Upper lobe of right lung (tissue), 1 donor: ENCODE data around the gene CEP112. TPM values are rescaled to one million over a fixed set of nuclear protein-coding genes. Genes with fewer than 3 reads are reported as not detected.

Experiments
- ATAC-seq: fragments of 200-7000 bp; cut with Tn5 transposase; one replicate; pipeline ENCODE4 v1.9.1; 2020; ENCODE audit warnings: mild to moderate bottlenecking, moderate library complexity
- DNase-seq: peaks from one replicate; pipeline ENCODE4 v3.0.0-alpha.2; 2020
- H3K27ac ChIP-seq: fragments of 200-600 bp; one replicate; pipeline ENCODE4 v1.8.0; 2022
- H3K27me3 ChIP-seq: fragments of 200-600 bp; one replicate; pipeline ENCODE4 v1.8.0; 2022; ENCODE audit warnings: mild to moderate bottlenecking
- H3K36me3 ChIP-seq: fragments of 200-600 bp; one replicate; pipeline ENCODE4 v1.8.0; 2022
- H3K4me1 ChIP-seq: fragments of 200-600 bp; one replicate; pipeline ENCODE4 v1.8.0; 2022
- H3K4me3 ChIP-seq: fragments of 200-600 bp; one replicate; pipeline ENCODE4 v1.8.0; 2022; ENCODE audit warnings: mild to moderate bottlenecking
- H3K9me3 ChIP-seq: fragments of 200-600 bp; one replicate; pipeline ENCODE4 v1.8.0; 2022
- intact Hi-C: fragments of 100-400 bp; cut with DNase I; formaldehyde crosslinking; loops from one replicate; pipeline ENCODE4 v1.11.0; 2022
- total RNA-seq: library from RNA; stranded (reverse); fragmentation: NEBNext Ultra II Directional; extraction: Animal tissue kit (Norgen Biotek cat#: 25700); gene quantifications from one replicate; pipeline ENCODE4 v1.2.1, GENCODE V29; 2021
- TF ChIP-seq, protein P1 (sequence below): fragments of 200-600 bp; IDR thresholded peaks from one replicate; pipeline ENCODE4 v1.8.0; 2022; ENCODE audit warnings: antibody characterized with exemption
- donor health status: DM: no; HTN: yes; CAD: no; lungs with severe emphysema.

Gene CEP112
- total RNA-seq, 1 donor from 2014 or later: 32.9 TPM

- ATAC-seq (no peak), DNase-seq (no peak)
- H3K36me3 ChIP-seq: no peaks in the 10 kb centered on the region
- no peaks in the 10 kb centered on the region for H3K9me3 ChIP-seq
- H3K27me3 ChIP-seq: no peaks in the 10 kb centered on the region
- intact Hi-C loops: no loop called here
- H3K27ac ChIP-seq: no peak overlapping the region
- TF ChIP-seq, protein P1, sequence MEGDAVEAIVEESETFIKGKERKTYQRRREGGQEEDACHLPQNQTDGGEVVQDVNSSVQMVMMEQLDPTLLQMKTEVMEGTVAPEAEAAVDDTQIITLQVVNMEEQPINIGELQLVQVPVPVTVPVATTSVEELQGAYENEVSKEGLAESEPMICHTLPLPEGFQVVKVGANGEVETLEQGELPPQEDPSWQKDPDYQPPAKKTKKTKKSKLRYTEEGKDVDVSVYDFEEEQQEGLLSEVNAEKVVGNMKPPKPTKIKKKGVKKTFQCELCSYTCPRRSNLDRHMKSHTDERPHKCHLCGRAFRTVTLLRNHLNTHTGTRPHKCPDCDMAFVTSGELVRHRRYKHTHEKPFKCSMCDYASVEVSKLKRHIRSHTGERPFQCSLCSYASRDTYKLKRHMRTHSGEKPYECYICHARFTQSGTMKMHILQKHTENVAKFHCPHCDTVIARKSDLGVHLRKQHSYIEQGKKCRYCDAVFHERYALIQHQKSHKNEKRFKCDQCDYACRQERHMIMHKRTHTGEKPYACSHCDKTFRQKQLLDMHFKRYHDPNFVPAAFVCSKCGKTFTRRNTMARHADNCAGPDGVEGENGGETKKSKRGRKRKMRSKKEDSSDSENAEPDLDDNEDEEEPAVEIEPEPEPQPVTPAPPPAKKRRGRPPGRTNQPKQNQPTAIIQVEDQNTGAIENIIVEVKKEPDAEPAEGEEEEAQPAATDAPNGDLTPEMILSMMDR: no peak
- H3K4me3 ChIP-seq: no peak overlapping the region
- no peaks in the 10 kb centered on the region for H3K4me1 ChIP-seq
Observed at GRCh38 chr17:66032082-66032712, 159.7 kb downstream of the CEP112 start.

GRCh38 chr17:66025551-66025950 is 166.4 kb downstream of the CEP112 start:
- Histone ChIP-seq H3K4me3 (no peak overlapping the region), H3K27me3 (no peaks in the 10 kb centered on the region), H3K9me3 (peaks cover 13% of the 10 kb centered on the region), H3K36me3 (no peaks in the 10 kb centered on the region), H3K4me1 (no peaks in the 10 kb centered on the region), H3K27ac (no peak overlapping the region)
- TF ChIP-seq, protein P1: no peak
- DNase-seq (no peak), ATAC-seq (no peak)
- intact Hi-C loops: no loop called here

GRCh38 chr17:66021757-66022156 is 170.2 kb downstream of the CEP112 start:
- no peak for ATAC-seq
- H3K27ac ChIP-seq: no peak overlapping the region
- no peak for DNase-seq
- TF ChIP-seq, protein P1: no peak
- H3K4me1 ChIP-seq: no peaks in the 10 kb centered on the region
- H3K36me3 ChIP-seq: no peaks in the 10 kb centered on the region
- no peaks in the 10 kb centered on the region for H3K27me3 ChIP-seq
- H3K9me3 ChIP-seq: peaks cover 13% of the 10 kb centered on the region
- H3K4me3 ChIP-seq: no peak overlapping the region
- intact Hi-C loops: no loop called here

- Histone ChIP-seq H3K27ac (no peak overlapping the region), H3K4me1 (no peaks in the 10 kb centered on the region), H3K9me3 (peaks cover 5% of the 10 kb centered on the region), H3K4me3 (no peak overlapping the region), H3K27me3 (no peaks in the 10 kb centered on the region), H3K36me3 (no peaks in the 10 kb centered on the region)
- ATAC-seq (no peak), DNase-seq (no peak)
- TF ChIP-seq, protein P1: no peak
- intact Hi-C loops: no loop called here
Observed at GRCh38 chr17:66018786-66019185, 173.1 kb downstream of the CEP112 start.

DNA sequence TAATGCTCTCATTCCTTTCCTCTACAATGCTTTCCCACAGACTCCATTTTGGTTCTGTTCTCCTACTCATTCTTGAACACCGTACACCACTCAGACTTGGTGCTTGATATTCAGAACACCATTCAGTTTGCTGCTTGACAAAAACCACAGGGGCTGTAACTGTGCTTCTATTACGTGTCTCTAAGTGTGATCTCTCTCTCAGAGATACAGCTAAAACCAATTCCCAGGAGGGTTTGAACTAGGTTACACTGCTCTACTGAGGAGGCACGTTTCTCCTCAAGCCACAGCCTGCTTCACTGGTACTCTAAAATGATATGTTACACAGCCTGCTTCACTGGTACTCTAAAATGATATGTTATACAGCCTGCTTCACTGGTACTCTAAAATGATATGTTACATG is 175.7 kb downstream of the CEP112 start:
- H3K27me3 ChIP-seq: no peaks in the 10 kb centered on the region
- intact Hi-C loops: no loop called here

More for the DNA sequence above, 175.7 kb downstream of the CEP112 start:
- H3K27ac ChIP-seq: no peak overlapping the region
- H3K4me3 ChIP-seq: no peak overlapping the region
- no peaks in the 10 kb centered on the region for H3K9me3 ChIP-seq
- no peaks in the 10 kb centered on the region for H3K36me3 ChIP-seq
- ATAC-seq: no peak
- no peak for DNase-seq
- no peaks in the 10 kb centered on the region for H3K4me1 ChIP-seq
- TF ChIP-seq, protein P1: no peak
